Neural cell (in vitro differentiated cells): Measurements from ENCODE around the gene ACTR1B. TPM values are rescaled to one million over a fixed set of nuclear protein-coding genes. Genes with fewer than 3 reads are reported as not detected.

Experiments used
- H2AFZ ChIP-seq: fragments of 200-600, 300-800 bp; sonication (generic), shearing (Covaris generic); 2 replicates; pipeline ENCODE4 v1.6.0; 2014; ENCODE audit warnings: low read depth, mild to moderate bottlenecking, antibody characterized with exemption, low read length, moderate library complexity
- H3F3A ChIP-seq: fragments of 200-600 bp; shearing (Covaris generic); 2 replicates; pipeline ENCODE4 v1.6.1; 2016; ENCODE audit warnings: mild to moderate bottlenecking, moderate library complexity, mixed read lengths, antibody characterized with exemption, low read length; ENCODE audit not compliant: insufficient read depth, poor library complexity, severe bottlenecking
- H3K27ac ChIP-seq: fragments of 200-600, 300-800 bp; sonication (generic), shearing (Covaris generic); 2 replicates; pipeline ENCODE4 v1.5.1; 2014; ENCODE audit warnings: mild to moderate bottlenecking, low read length, moderate library complexity
- H3K27me3 ChIP-seq: fragments of 300-800, 200-600 bp; sonication (generic), shearing (Covaris generic); 2 replicates; pipeline ENCODE4 v1.6.0; 2014; ENCODE audit warnings: mild to moderate bottlenecking, low read depth, low read length, moderate library complexity; ENCODE audit not compliant: insufficient read depth
- H3K36me3 ChIP-seq: fragments of 300-800, 200-600 bp; sonication (generic), shearing (Covaris generic); 2 replicates; pipeline ENCODE4 v1.5.1; 2014; ENCODE audit warnings: mild to moderate bottlenecking, antibody characterized with exemption, low read length, moderate library complexity; ENCODE audit not compliant: insufficient read depth
- H3K4me2 ChIP-seq: fragments of 300-800, 200-600 bp; sonication (generic), shearing (Covaris generic); 2 replicates; pipeline ENCODE4 v1.6.0; 2014; ENCODE audit warnings: mild to moderate bottlenecking, low read length
- H3K4me3 ChIP-seq: fragments of 300-800, 200-600 bp; sonication (generic), shearing (Covaris generic); 2 replicates; pipeline ENCODE4 v1.5.1; 2014; ENCODE audit warnings: mild to moderate bottlenecking, low read length, moderate library complexity
- H3K79me2 ChIP-seq: fragments of 200-600 bp; shearing (Covaris generic); replicated peaks from 2 replicates; pipeline ENCODE4 v1.6.0; 2014; ENCODE audit warnings: mild to moderate bottlenecking, low read length, moderate library complexity; ENCODE audit not compliant: insufficient read depth
- H3K9ac ChIP-seq: fragments of 300-800, 200-600 bp; sonication (generic), shearing (Covaris generic); 2 replicates; pipeline ENCODE4 v1.6.1; 2016; ENCODE audit warnings: mild to moderate bottlenecking, low read length, mixed read lengths
- H3K9me2 ChIP-seq: fragments of 200-600 bp; shearing (Covaris generic); 2 replicates; pipeline ENCODE4 v1.6.1; 2016; ENCODE audit warnings: mild to moderate bottlenecking, low read length, mixed read lengths; ENCODE audit not compliant: insufficient read depth
- H3K9me3 ChIP-seq: fragments of 200-600, 300-800 bp; sonication (generic), shearing (Covaris generic); 2 replicates; pipeline ENCODE4 v1.6.1; 2016; ENCODE audit warnings: mild to moderate bottlenecking, mixed run types, low read length, moderate library complexity, mixed read lengths
- H4K20me1 ChIP-seq: fragments of 200-600 bp; shearing (Covaris generic); 2 replicates; pipeline ENCODE4 v1.6.1; 2016; ENCODE audit warnings: mild to moderate bottlenecking, mixed run types; ENCODE audit not compliant: insufficient read depth
- CTCF ChIP-seq: fragments of 450-650 bp; IDR thresholded peaks from 2 replicates; pipeline ENCODE4 v1.5.1; 2014; ENCODE audit warnings: antibody characterized with exemption, mild to moderate bottlenecking, moderate library complexity; ENCODE audit not compliant: poor library complexity, severe bottlenecking
- EP300 ChIP-seq: fragments of 450-650 bp; conservative IDR thresholded peaks from 2 replicates; pipeline ENCODE4 v1.6.1; 2014; ENCODE audit warnings: antibody characterized with exemption, mild to moderate bottlenecking, moderate library complexity; ENCODE audit not compliant: poor library complexity, severe bottlenecking
- EZH2 ChIP-seq: fragments of 200-600, 300-800 bp; shearing (Covaris generic), sonication (generic); IDR thresholded peaks from 2 replicates; pipeline ENCODE4 v1.6.1; 2014; ENCODE audit warnings: antibody characterized with exemption, low read length, borderline replicate concordance, mild to moderate bottlenecking; ENCODE audit not compliant: insufficient read depth, poor library complexity, severe bottlenecking
- MXI1 ChIP-seq: fragments of 450-650 bp; conservative IDR thresholded peaks from 2 replicates; pipeline ENCODE4 v1.6.1; 2014; ENCODE audit warnings: antibody characterized with exemption, mild to moderate bottlenecking; ENCODE audit not compliant: poor library complexity, severe bottlenecking
- POLR2AphosphoS5 ChIP-seq: IDR thresholded peaks from 2 replicates; pipeline ENCODE4 v1.6.1; 2012
- RAD21 ChIP-seq: fragments of 450-650 bp; conservative IDR thresholded peaks from 2 replicates; pipeline ENCODE4 v1.6.1; 2014; ENCODE audit warnings: antibody characterized with exemption, mild to moderate bottlenecking, moderate library complexity
- REST ChIP-seq: IDR thresholded peaks from 2 replicates; pipeline ENCODE4 v1.6.1; 2012; ENCODE audit warnings: borderline replicate concordance
- SMC3 ChIP-seq: fragments of 450-650 bp; conservative IDR thresholded peaks from 2 replicates; pipeline ENCODE4 v1.6.1; 2014; ENCODE audit warnings: antibody characterized with exemption, mild to moderate bottlenecking, moderate library complexity; ENCODE audit not compliant: poor library complexity
- TAF1 ChIP-seq: IDR thresholded peaks from 2 replicates; pipeline ENCODE4 v1.6.1; 2012; ENCODE audit warnings: low read depth
- polyA plus RNA-seq: library from polyadenylated mRNA; depleted of rRNA; stranded (reverse); fragments of >200 nt; gene quantifications from 2 replicates; pipeline ENCODE4 v1.2.3, GENCODE V29; 2014

ACTR1B gene
- polyA plus RNA-seq, 1 donor from 2014 or later, result 138 TPM

- no peak overlapping the region for H2AFZ ChIP-seq
- no peak overlapping the region for H3K9ac ChIP-seq
- no peak overlapping the region for H3K4me2 ChIP-seq
- H3K27me3 ChIP-seq, result no peaks in the 10 kb centered on the region
- no peak overlapping the region for H3K27ac ChIP-seq
- no peaks in the 10 kb centered on the region for H3K79me2 ChIP-seq
- H3K36me3 ChIP-seq, result no peaks in the 10 kb centered on the region
- H3K9me3 ChIP-seq, result no peaks in the 10 kb centered on the region
- no peaks in the 10 kb centered on the region for H3K9me2 ChIP-seq
- H4K20me1 ChIP-seq, result no peaks in the 10 kb centered on the region
- H3K4me3 ChIP-seq, result no peak overlapping the region
- no peaks in the 10 kb centered on the region for H3F3A ChIP-seq
- TF ChIP-seq RAD21 (peak; percentile 95), SMC3 (peak; percentile 99), EZH2 (no peak), POLR2AphosphoS5 (no peak), EP300 (no peak), MXI1 (peak; percentile 39), CTCF (peak; percentile 96), REST (no peak)
Measured at GRCh38 chr2:97697252-97698235, 33.7 kb upstream of the ACTR1B start.

GRCh38 chr2:97695744-97696143 is 31.9 kb upstream of the ACTR1B start:
- Histone ChIP-seq H3K9ac (no peak overlapping the region), H3K9me3 (no peaks in the 10 kb centered on the region), H4K20me1 (no peaks in the 10 kb centered on the region), H3K79me2 (no peaks in the 10 kb centered on the region), H3K4me3 (no peak overlapping the region), H3K36me3 (no peaks in the 10 kb centered on the region), H3K9me2 (no peaks in the 10 kb centered on the region), H3K4me2 (no peak overlapping the region), H3F3A (no peaks in the 10 kb centered on the region), H3K27me3 (no peaks in the 10 kb centered on the region), H3K27ac (no peak overlapping the region), H2AFZ (no peak overlapping the region)
- TF ChIP-seq RAD21 (no peak), TAF1 (no peak), SMC3 (no peak), EZH2 (no peak), REST (no peak), CTCF (no peak), EP300 (no peak), POLR2AphosphoS5 (no peak), MXI1 (no peak)
